Measurements from ENCODE around the gene ASNSD1.
"Not testable (repeated sequence)": the region's sequence is repeated elsewhere in the genome, so short reads cannot be mapped to it uniquely, and the experiment has no call there.

Gene ASNSD1

GRCh38 chr2:189658306-189659212, 2.7 kb upstream of the ASNSD1 start:
- peak overlapping the region in 1 of 11 experiments; percentile 22; a peak in 1 of 22 replicates for H3K9ac ChIP-seq
- peaks cover 0 to 17% (median 10%) of the 10 kb centered on the region in 11 experiments; a peak in 6 of 22 replicates for H4K20me1 ChIP-seq
- TF ChIP-seq Cebpa-rat (IDR thresholded peaks at IDR 0.05) = no peak

DNA sequence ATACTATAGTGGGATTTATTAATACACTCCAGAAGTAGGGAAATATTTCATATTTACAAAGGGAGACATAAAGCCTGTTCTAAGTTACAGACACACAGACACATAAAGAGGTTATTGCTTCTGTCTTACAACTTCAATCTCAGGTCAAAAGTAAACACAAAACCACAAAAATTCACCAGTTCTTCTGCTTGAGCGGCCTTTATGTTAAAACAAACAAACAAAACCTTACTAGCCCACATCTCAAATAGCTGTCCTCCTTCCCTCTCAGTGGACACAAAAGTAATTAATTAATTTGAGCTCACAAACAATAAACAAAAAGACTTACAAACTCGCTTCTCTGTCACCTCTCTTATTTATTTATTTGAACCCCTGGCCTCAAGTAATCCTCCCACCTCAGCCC, 1.5 kb upstream of the ASNSD1 start:
- Histone ChIP-seq H4K20me1 (peaks cover 0 to 26% (median 11%) of the 10 kb centered on the region in 11 experiments; a peak in 9 of 22 replicates), H3K36me3 (peaks cover 0 to 17% (median 5%) of the 10 kb centered on the region in 11 experiments; a peak in 12 of 22 replicates), H3K9ac (peak overlapping the region in 1 of 11 experiments; percentile 8; a peak in 5 of 22 replicates), H3K27me3 (no peaks in the 10 kb centered on the region), H3K4me1 (peaks cover 23 to 38% (median 30%) of the 10 kb centered on the region in 10 experiments), H3K4me2 (no peak overlapping the region), H3K4me3 (no peak overlapping the region), H3K27ac (peak overlapping the region in 4 of 11 experiments; percentile 13 to 29 (median 18); a peak in 3 of 22 replicates), H3K9me3 (replicated peaks in 1 of 11) (no peaks in the 10 kb centered on the region)
- TF ChIP-seq Cebpa-rat (IDR thresholded peaks at IDR 0.05) = no peak

More at GRCh38 chr2:189658306-189659212, 2.7 kb upstream of the ASNSD1 start:
- Histone ChIP-seq H3K4me1 (peaks cover 19 to 35% (median 28%) of the 10 kb centered on the region in 10 experiments), H3K9me3 (replicated peaks in 1 of 11) (peaks cover under 1 to 3% (median 2%) of the 10 kb centered on the region in 11 experiments; a peak in 18 of 22 replicates), H3K27ac (peak overlapping the region in 6 of 11 experiments; percentile 5 to 39 (median 22); a peak in 4 of 22 replicates), H3K36me3 (peaks cover 0 to 5% (median 0%) of the 10 kb centered on the region in 11 experiments; a peak in 5 of 22 replicates), H3K4me2 (peak overlapping the region; percentile 31 to 58 (median 41); a peak in 17 of 22 replicates), H3K4me3 (no peak overlapping the region), H3K27me3 (no peaks in the 10 kb centered on the region)

- H3K27ac ChIP-seq = peak overlapping the region in 8 of 11 experiments; percentile 30 to 58 (median 43); a peak in 12 of 22 replicates
- H3K4me3 ChIP-seq = no peak overlapping the region
- peaks cover 2 to 27% (median 12%) of the 10 kb centered on the region in 11 experiments; a peak in 19 of 22 replicates for H3K36me3 ChIP-seq
- no peak overlapping the region; a peak in 1 of 22 replicates for H3K4me2 ChIP-seq
- peak overlapping the region in 4 of 11 experiments; percentile 6 to 44 (median 20); a peak in 4 of 22 replicates for H3K9ac ChIP-seq
- no peaks in the 10 kb centered on the region for H3K27me3 ChIP-seq
- peaks cover 23 to 38% (median 30%) of the 10 kb centered on the region in 10 experiments for H3K4me1 ChIP-seq
- H4K20me1 ChIP-seq = peaks cover 0 to 29% (median 11%) of the 10 kb centered on the region in 11 experiments; a peak in 9 of 22 replicates
- no peaks in the 10 kb centered on the region for H3K9me3 ChIP-seq (replicated peaks in 1 of 11)
- no peak for TF ChIP-seq Cebpa-rat (IDR thresholded peaks at IDR 0.05)
Observed at GRCh38 chr2:189660803-189661147, 484 bp upstream of the ASNSD1 start.

DNA sequence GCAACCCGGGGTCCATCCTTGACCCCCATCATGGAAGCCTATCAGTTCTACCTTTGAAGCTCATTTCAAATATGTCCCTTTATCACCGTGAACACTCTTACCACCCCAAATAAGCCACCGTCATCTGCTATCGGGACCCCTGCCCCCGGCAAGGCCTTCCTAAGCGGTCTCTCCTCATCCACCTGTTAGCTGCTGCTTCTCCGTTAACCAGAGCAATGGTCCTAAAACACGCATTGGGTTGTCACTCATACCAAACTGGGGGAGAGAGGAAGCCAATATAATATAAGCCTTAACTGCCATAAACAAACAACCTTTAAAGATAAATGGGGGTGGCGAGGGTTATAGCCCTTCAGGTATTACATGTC, 680 bp downstream of the ASNSD1 start:
- peak overlapping the region; percentile 79 to 95 (median 92) for H3K27ac ChIP-seq
- H3K4me1 ChIP-seq = peaks cover 23 to 38% (median 30%) of the 10 kb centered on the region in 10 experiments
- H3K27me3 ChIP-seq = no peaks in the 10 kb centered on the region
- peak overlapping the region; percentile 79 to 97 (median 86) for H3K4me3 ChIP-seq
- peak overlapping the region; percentile 88 to 98 (median 94) for H3K9ac ChIP-seq
- H3K9me3 ChIP-seq (replicated peaks in 1 of 11) = no peaks in the 10 kb centered on the region
- H3K4me2 ChIP-seq = peak overlapping the region; percentile 82 to 96 (median 93)
- no peak for TF ChIP-seq Cebpa-rat (IDR thresholded peaks at IDR 0.05)
- peaks cover 0 to 40% (median 11%) of the 10 kb centered on the region in 11 experiments; a peak in 9 of 22 replicates for H4K20me1 ChIP-seq
- peaks cover 14 to 39% (median 24%) of the 10 kb centered on the region in 11 experiments for H3K36me3 ChIP-seq

DNA sequence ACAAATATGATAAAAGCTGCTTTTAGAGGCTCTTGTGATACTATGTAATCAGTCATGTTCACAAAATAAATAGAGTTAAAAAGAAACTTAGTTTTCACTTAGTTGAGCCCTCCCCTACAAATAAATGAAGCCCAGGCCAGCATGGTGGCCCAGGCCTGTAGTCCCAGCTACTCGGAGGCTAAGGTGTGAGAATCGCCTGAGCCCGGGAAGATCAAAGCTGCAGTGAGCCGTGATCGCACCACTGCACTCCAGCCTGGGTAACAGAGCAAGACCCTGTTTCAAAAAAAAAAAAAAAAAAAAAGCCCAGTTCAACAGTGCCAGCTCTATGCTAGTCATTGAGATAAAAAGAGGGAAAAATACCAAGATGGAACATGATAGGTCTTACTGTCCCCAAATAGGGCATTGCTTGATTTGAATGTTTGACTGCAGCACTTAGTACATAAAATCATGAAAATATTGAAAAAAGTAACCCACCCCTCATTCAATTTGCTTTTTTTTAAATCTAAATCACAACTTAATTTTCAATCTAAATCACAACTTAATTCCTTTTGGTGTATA, 1.5 kb downstream of the ASNSD1 start:
- Histone ChIP-seq H4K20me1 (peaks cover 0 to 48% (median 11%) of the 10 kb centered on the region in 11 experiments; a peak in 9 of 22 replicates), H3K4me2 (peak overlapping the region; percentile 82 to 96 (median 93)), H3K9me3 (replicated peaks in 1 of 11) (no peaks in the 10 kb centered on the region), H3K27me3 (no peaks in the 10 kb centered on the region), H3K4me1 (peaks cover 19 to 34% (median 26%) of the 10 kb centered on the region in 10 experiments), H3K9ac (peak overlapping the region; percentile 88 to 98 (median 94); a peak in 21 of 22 replicates), H3K4me3 (peak overlapping the region; percentile 79 to 97 (median 86)), H3K36me3 (peaks cover 22 to 47% (median 32%) of the 10 kb centered on the region in 11 experiments), H3K27ac (peak overlapping the region in 8 of 11 experiments; percentile 22 to 95 (median 92); a peak in 9 of 22 replicates)
- no peak for TF ChIP-seq Cebpa-rat (IDR thresholded peaks at IDR 0.05)

DNA sequence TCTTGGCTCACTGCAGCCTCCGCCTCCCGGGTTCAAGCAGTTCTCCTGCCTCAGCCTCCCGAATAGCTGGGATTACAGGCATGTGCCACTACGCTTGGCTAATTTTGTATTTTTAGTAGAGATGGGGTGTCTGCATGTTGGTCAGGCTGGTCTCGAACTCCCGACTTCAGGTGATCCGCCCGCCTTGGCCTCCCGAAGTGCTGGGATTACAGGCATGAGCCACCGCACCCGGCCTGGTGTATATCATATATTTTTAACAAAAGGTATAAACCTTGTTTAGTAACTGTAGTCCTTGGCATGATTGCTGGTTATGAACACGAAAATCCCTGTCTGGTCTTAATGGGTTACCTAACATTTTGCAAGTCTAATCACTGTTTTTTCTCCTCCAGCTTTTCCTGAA, 2.1 kb downstream of the ASNSD1 start:
- not testable (repeated sequence) for H3K27me3 ChIP-seq; H3K9me3 ChIP-seq (replicated peaks in 1 of 11); H3K27ac ChIP-seq
- H3K4me2 ChIP-seq = peak overlapping the region; percentile 82 to 96 (median 93); a peak in 21 of 22 replicates
- H3K4me3 ChIP-seq = peak overlapping the region in 1 of 10 experiments; percentile 88; a peak in 2 of 20 replicates
- peaks cover 14 to 30% (median 20%) of the 10 kb centered on the region in 10 experiments for H3K4me1 ChIP-seq
- H4K20me1 ChIP-seq = peaks cover 0 to 52% (median 11%) of the 10 kb centered on the region in 11 experiments; a peak in 9 of 22 replicates
- H3K9ac ChIP-seq = peak overlapping the region in 1 of 11 experiments; percentile 49; a peak in 1 of 22 replicates
- peaks cover 28 to 52% (median 38%) of the 10 kb centered on the region in 11 experiments for H3K36me3 ChIP-seq

- Histone ChIP-seq H3K27me3 (no peaks in the 10 kb centered on the region), H3K4me3 (no peak overlapping the region), H3K36me3 (peaks cover 63 to 85% (median 74%) of the 10 kb centered on the region in 11 experiments), H3K9me3 (replicated peaks in 1 of 11) (no peaks in the 10 kb centered on the region), H4K20me1 (peaks cover 0 to 27% (median 0%) of the 10 kb centered on the region in 11 experiments; a peak in 4 of 22 replicates), H3K9ac (no peak overlapping the region), H3K4me1 (peaks cover 10 to 18% (median 16%) of the 10 kb centered on the region in 10 experiments), H3K27ac (no peak overlapping the region), H3K4me2 (no peak overlapping the region)
- no peak for TF ChIP-seq Cebpa-rat (IDR thresholded peaks at IDR 0.05)
Observed at GRCh38 chr2:189669913-189670312, 8.7 kb downstream of the ASNSD1 start.

DNA sequence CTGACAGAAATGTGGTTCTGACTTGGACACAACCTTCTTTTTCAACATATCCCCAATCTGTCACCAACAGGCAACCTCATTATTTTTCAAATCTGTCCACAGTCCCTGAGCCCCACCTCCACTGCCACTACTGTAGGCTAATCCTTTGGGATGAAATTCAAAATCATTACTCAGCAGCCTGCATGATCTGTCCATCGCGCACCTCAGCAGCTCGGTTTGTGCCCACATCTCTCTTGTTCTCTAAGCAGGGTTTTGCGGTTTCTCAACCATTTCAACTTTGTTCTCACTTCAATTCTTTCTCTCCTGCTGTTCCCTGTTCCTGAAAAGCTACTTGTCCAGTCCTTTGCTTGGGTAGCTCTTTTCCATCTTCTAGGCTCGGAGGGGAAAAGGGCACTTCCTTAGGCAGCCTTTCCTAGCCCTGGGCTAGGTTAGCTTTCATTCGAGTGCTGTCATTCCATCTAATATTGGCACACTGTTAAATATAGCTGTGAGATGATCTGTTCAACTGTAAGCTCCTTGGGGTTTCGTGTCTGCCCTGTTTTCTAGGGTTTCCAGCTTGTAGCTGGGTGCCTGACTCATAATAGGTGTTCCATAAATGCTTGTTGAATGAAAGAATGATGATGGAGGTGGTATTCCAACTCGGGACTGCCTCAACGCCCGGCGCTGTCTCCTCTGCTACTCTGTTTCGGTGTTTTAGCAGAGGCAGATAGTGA, 12.6 kb downstream of the ASNSD1 start:
- peak overlapping the region in 10 of 11 experiments; percentile 79 to 93 (median 85); a peak in 20 of 22 replicates for H3K27ac ChIP-seq
- peak overlapping the region; percentile 76 to 96 (median 84) for H3K9ac ChIP-seq
- peak overlapping the region; percentile 74 to 92 (median 85) for H3K4me2 ChIP-seq
- peaks cover 32 to 65% (median 46%) of the 10 kb centered on the region in 11 experiments for H3K36me3 ChIP-seq
- H3K9me3 ChIP-seq (replicated peaks in 1 of 11) = peaks cover 10 to 20% (median 17%) of the 10 kb centered on the region in 11 experiments; a peak in 21 of 22 replicates
- H3K27me3 ChIP-seq = no peaks in the 10 kb centered on the region
- peaks cover 0 to 3% (median 0%) of the 10 kb centered on the region in 11 experiments; a peak in 3 of 22 replicates for H4K20me1 ChIP-seq
- H3K4me3 ChIP-seq = peak overlapping the region; percentile 55 to 72 (median 64)
- no peak for TF ChIP-seq Cebpa-rat (IDR thresholded peaks at IDR 0.05)
- H3K4me1 ChIP-seq = peaks cover 19 to 25% (median 22%) of the 10 kb centered on the region in 10 experiments

Data from BLaER1 treated with 17β-estradiol and CSF1 and Interleukin-3, amounts not matched to agents 10 nM and 100 nM (cell line).